HCT116 (cell line): ENCODE results near the gene GABBR2. TPM values are rescaled to one million over a fixed set of nuclear protein-coding genes. Genes with fewer than 3 reads are reported as not detected.

Experiments
- ATAC-seq: fragments of 200-7000 bp; cut with Tn5 transposase; 2 replicates; pipeline ENCODE4 v1.9.1; 2020; ENCODE audit warnings: mild to moderate bottlenecking, moderate library complexity
- BruUV-seq: library from RNA; stranded (reverse); fragments of 400-500 nt; replicated peaks from 2 replicates; lab custom pipeline; 2021; lab: Mats Ljungman, UMichigan
- CTCF ChIA-PET: fragments of 300-600 bp; sonication (Branson Sonifier 250); formaldehyde crosslinking; loops from one replicate; lab custom pipeline; 2021; ENCODE audit warnings: antibody characterized with exemption; lab: Charles Lee
- POLR2A ChIA-PET: fragments of 300-600, 350-600 bp; sonication (Branson Sonifier 250); formaldehyde crosslinking; loops from one replicate; lab custom pipeline; 2021; ENCODE audit warnings: antibody characterized with exemption; lab: Charles Lee
- RAD21 ChIA-PET, 2 experiments: fragments of 300-600 bp; sonication (Branson Sonifier 250); formaldehyde crosslinking; loops; one replicate each; lab custom pipeline; 2023; ENCODE audit warnings: low total read pairs in 2 of 2; ENCODE audit not compliant: uncharacterized antibody in 2 of 2, unreplicated experiment in 2 of 2, low non-redundant PET in 1 of 2; lab: Charles Lee
- DNase-seq: peaks from one replicate; pipeline ENCODE4 v3.0.0-alpha.2; 2010; ENCODE audit warnings: low read depth, low spot score
- H2AFZ ChIP-seq: fragments of 200-600 bp; shearing (Covaris generic), sonication (generic); 2 replicates; pipeline ENCODE4 v1.6.1; 2017; ENCODE audit warnings: low read depth, mixed run types, mixed read lengths, antibody characterized with exemption, low read length; ENCODE audit not compliant: poor library complexity, severe bottlenecking
- H3K27ac ChIP-seq: 2 replicates; pipeline ENCODE4 v1.5.1; 2012; ENCODE audit warnings: low read depth, low read length
- H3K27me3 ChIP-seq: fragments of 200-600 bp; sonication (generic); 2 replicates; pipeline ENCODE4 v1.6.1; 2016; ENCODE audit warnings: mixed run types, low read length, mixed read lengths; ENCODE audit not compliant: insufficient read depth
- H3K36me3 ChIP-seq, 2 experiments: fragments of 200-500 bp in 1 of 2; fragments of 200-600 bp in 1 of 2; sonication (Bioruptor generic) in 1 of 2; sonication (generic) in 1 of 2; 2 replicates each; pipeline versions ENCODE4 v1.5.1 to v1.6.1; 2014 to 2016; ENCODE audit warnings: low read length in 2 of 2, inconsistent platforms in 1 of 2, mixed read lengths in 1 of 2, mixed run types in 1 of 2; ENCODE audit not compliant: insufficient read depth in 2 of 2, control insufficient read depth in 1 of 2
- H3K4me1 ChIP-seq, 2 experiments: fragments of 200-600 bp in 1 of 2; sonication (generic) in 1 of 2; 2 replicates each; pipeline versions ENCODE4 v1.5.1 to v1.6.1; 2012 to 2017; ENCODE audit warnings: low read length in 2 of 2, inconsistent platforms in 1 of 2, mild to moderate bottlenecking in 1 of 2, mixed read lengths in 1 of 2, mixed run types in 1 of 2, moderate library complexity in 1 of 2; ENCODE audit not compliant: insufficient read depth in 2 of 2, control insufficient read depth in 1 of 2
- H3K4me2 ChIP-seq: fragments of 200-600 bp; sonication (generic); 2 replicates; pipeline ENCODE4 v1.6.1; 2017; ENCODE audit warnings: mixed run types, low read length, mixed read lengths
- H3K4me3 ChIP-seq, 2 experiments: fragments of 200-600 bp in 1 of 2; sonication (generic) in 1 of 2; replicated peaks in 1 of 2; 2 replicates each; pipeline ENCODE4 v1.5.1; 2011 to 2016; ENCODE audit warnings: low read length in 2 of 2, control low read depth in 1 of 2, low read depth in 1 of 2, mild to moderate bottlenecking in 1 of 2, mixed read lengths in 1 of 2, mixed run types in 1 of 2
- H3K79me2 ChIP-seq: fragments of 200-600 bp; sonication (generic); 2 replicates; pipeline ENCODE4 v1.6.1; 2017; ENCODE audit warnings: mild to moderate bottlenecking, mixed run types, low read length, moderate library complexity, mixed read lengths; ENCODE audit not compliant: insufficient read depth
- H3K9ac ChIP-seq: fragments of 200-600 bp; sonication (generic); 2 replicates; pipeline ENCODE4 v1.6.1; 2016; ENCODE audit warnings: low read length, mixed read lengths
- H3K9me2 ChIP-seq: fragments of 200-600 bp; sonication (generic), shearing (Covaris generic); 2 replicates; pipeline ENCODE4 v1.6.1; 2017; ENCODE audit warnings: mixed run types, mild to moderate bottlenecking, moderate library complexity; ENCODE audit not compliant: insufficient read depth
- H3K9me3 ChIP-seq, 2 experiments: fragments of 200-500 bp in 1 of 2; fragments of 200-600 bp in 1 of 2; sonication (Bioruptor generic) in 1 of 2; sonication (generic) in 1 of 2; 2 replicates each; pipeline ENCODE4 v1.6.1; 2014 to 2017; ENCODE audit warnings: low read length in 2 of 2, mixed read lengths in 2 of 2, inconsistent platforms in 1 of 2, low read depth in 1 of 2, mild to moderate bottlenecking in 1 of 2, mixed run types in 1 of 2, moderate library complexity in 1 of 2; ENCODE audit not compliant: control insufficient read depth in 1 of 2, insufficient read depth in 1 of 2
- H4K20me1 ChIP-seq: fragments of 200-600 bp; sonication (generic), shearing (Covaris generic); 2 replicates; pipeline ENCODE4 v1.6.1; 2017; ENCODE audit warnings: mixed run types, mild to moderate bottlenecking, moderate library complexity; ENCODE audit not compliant: insufficient read depth
- CEBPB ChIP-seq: IDR thresholded peaks from 2 replicates; pipeline ENCODE4 v1.6.1; 2012; ENCODE audit warnings: low read depth
- EGR1 ChIP-seq: IDR thresholded peaks from 2 replicates; pipeline ENCODE4 v1.6.1; 2012; ENCODE audit warnings: low read depth
- ELF1 ChIP-seq: IDR thresholded peaks from 2 replicates; pipeline ENCODE4 v1.6.1; 2012; ENCODE audit warnings: low read depth, borderline replicate concordance
- EZH2 ChIP-seq: fragments of 200-600 bp; sonication (generic); IDR thresholded peaks from 2 replicates; pipeline ENCODE4 v1.6.1; 2017; ENCODE audit warnings: antibody characterized with exemption, mixed run types
- JUND ChIP-seq: IDR thresholded peaks from 2 replicates; pipeline ENCODE4 v1.6.1; 2012
- SIN3A ChIP-seq: IDR thresholded peaks from 2 replicates; pipeline ENCODE4 v1.6.1; 2012; ENCODE audit warnings: low read depth
- SRF ChIP-seq: IDR thresholded peaks from 2 replicates; pipeline ENCODE4 v1.6.1; 2012; ENCODE audit warnings: low read depth
- TCF7L2 ChIP-seq: IDR thresholded peaks from 2 replicates; pipeline ENCODE4 v1.7.0; 2011; ENCODE audit warnings: borderline replicate concordance, inconsistent platforms; ENCODE audit not compliant: insufficient read depth, insufficient read length; ENCODE audit errors: extremely low read depth
- YY1 ChIP-seq: IDR thresholded peaks from 2 replicates; pipeline ENCODE4 v1.6.1; 2011; ENCODE audit warnings: low read length, low read depth, moderate library complexity, mild to moderate bottlenecking; ENCODE audit not compliant: insufficient replicate concordance; ENCODE audit errors: extremely low read depth
- ZNF274 ChIP-seq: fragments of 200-500 bp; sonication (Bioruptor generic); IDR thresholded peaks from 2 replicates; pipeline ENCODE4 v1.6.1; 2014; ENCODE audit warnings: mild to moderate bottlenecking, low read depth, low read length, inconsistent platforms
- intact Hi-C: fragments of 100-400 bp; cut with micrococcal nuclease; formaldehyde crosslinking; loops from 2 replicates; pipeline ENCODE4 v1.10.0; 2022
- total RNA-seq: library from RNA; stranded (reverse); gene quantifications from one replicate; pipeline ENCODE4 v1.2.1, GENCODE V29; 2021; ENCODE audit not compliant: unreplicated experiment
- TF ChIP-seq, protein P1 (sequence below): IDR thresholded peaks from 2 replicates; pipeline ENCODE4 v1.6.1; 2012
- TF ChIP-seq, protein P2 (sequence below), 3 experiments: fragments of 200-600 bp in 1 of 3; sonication (generic) in 1 of 3; IDR thresholded peaks in 2 of 3; conservative IDR thresholded peaks in 1 of 3; 2 replicates each; pipeline ENCODE4 v1.5.1; 2012 to 2017; ENCODE audit warnings: low read depth in 2 of 3, low read length in 2 of 3, antibody characterized with exemption in 1 of 3, borderline replicate concordance in 1 of 3, control low read depth in 1 of 3, mild to moderate bottlenecking in 1 of 3, mixed read lengths in 1 of 3, mixed run types in 1 of 3, moderate library complexity in 1 of 3; ENCODE audit not compliant: insufficient read depth in 1 of 3
- TF ChIP-seq, protein P3 (sequence below): IDR thresholded peaks from 2 replicates; pipeline ENCODE4 v1.6.1; 2012; ENCODE audit warnings: low read depth
- TF ChIP-seq, protein P4 (sequence below): IDR thresholded peaks from 2 replicates; pipeline ENCODE4 v1.6.1; 2011; ENCODE audit warnings: mild to moderate bottlenecking, low read length, moderate library complexity; ENCODE audit not compliant: insufficient replicate concordance; ENCODE audit errors: extremely low read depth

Gene GABBR2
- total RNA-seq, 1 experiment from 2014 or later = 0.15 TPM

DNA sequence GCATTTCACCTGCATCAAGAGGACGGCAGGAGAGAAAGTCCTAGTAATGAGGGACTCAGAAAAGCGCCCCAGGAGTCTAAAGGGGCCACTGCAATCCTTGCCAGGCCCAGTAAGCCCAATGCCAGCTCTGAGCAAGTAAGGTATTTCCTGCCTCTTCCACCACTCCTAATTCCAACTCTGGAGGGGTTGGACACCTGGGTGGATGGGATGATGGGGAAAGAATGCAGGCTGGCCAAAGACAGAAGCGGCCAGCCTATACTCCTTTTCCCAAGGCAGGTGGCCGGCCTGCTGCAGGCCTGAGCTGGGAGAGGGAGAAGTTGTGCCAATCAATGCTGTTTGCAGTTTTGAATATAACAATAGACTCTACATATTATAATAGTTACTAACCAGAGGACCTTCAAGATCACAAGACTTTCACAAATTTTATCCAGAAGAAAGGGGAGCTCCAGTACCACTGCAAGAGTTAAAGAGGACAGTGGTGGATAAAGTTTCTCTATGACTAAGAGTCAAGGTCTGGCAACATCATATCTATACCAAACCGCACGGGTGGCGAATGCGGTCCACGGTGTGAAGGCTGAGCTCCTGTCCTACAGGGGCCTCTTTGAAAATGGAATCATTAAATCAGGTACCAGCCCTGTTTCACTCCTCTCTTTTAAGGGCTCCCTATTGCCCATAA is 338.3 kb downstream of the GABBR2 start:
- no peak overlapping the region for H3K4me3 ChIP-seq

More for the DNA sequence above, 338.3 kb downstream of the GABBR2 start:
- H3K27ac ChIP-seq = no peak overlapping the region
- RAD21 ChIA-PET = no interaction called here
- H3K4me1 ChIP-seq = peaks cover 0 to 6% of the 10 kb centered on the region in 2 experiments; a peak in 2 of 4 replicates
- H4K20me1 ChIP-seq = no peaks in the 10 kb centered on the region
- no TSS peak for BruUV-seq
- H3K27me3 ChIP-seq = no peaks in the 10 kb centered on the region
- DNase-seq (no peak), ATAC-seq (no peak)
- no peak overlapping the region for H2AFZ ChIP-seq
- peaks cover 8 to 9% of the 10 kb centered on the region in 2 experiments; a peak in 3 of 4 replicates for H3K9me3 ChIP-seq
- H3K36me3 ChIP-seq = no peaks in the 10 kb centered on the region
- H3K79me2 ChIP-seq = no peaks in the 10 kb centered on the region
- CTCF ChIA-PET = no interaction called here
- POLR2A ChIA-PET = no interaction called here
- H3K9ac ChIP-seq = no peak overlapping the region
- intact Hi-C loops = no loop called here
- TF ChIP-seq YY1 = no peak
- TF ChIP-seq ELF1 = no peak
- TF ChIP-seq, protein P1, sequence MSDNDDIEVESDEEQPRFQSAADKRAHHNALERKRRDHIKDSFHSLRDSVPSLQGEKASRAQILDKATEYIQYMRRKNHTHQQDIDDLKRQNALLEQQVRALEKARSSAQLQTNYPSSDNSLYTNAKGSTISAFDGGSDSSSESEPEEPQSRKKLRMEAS = no peak
- no peak for TF ChIP-seq TCF7L2
- TF ChIP-seq SIN3A = no peak
- no peak for TF ChIP-seq SRF
- no peak for TF ChIP-seq EZH2
- no peak for TF ChIP-seq JUND
- no peak for TF ChIP-seq CEBPB
- TF ChIP-seq, protein P2, sequence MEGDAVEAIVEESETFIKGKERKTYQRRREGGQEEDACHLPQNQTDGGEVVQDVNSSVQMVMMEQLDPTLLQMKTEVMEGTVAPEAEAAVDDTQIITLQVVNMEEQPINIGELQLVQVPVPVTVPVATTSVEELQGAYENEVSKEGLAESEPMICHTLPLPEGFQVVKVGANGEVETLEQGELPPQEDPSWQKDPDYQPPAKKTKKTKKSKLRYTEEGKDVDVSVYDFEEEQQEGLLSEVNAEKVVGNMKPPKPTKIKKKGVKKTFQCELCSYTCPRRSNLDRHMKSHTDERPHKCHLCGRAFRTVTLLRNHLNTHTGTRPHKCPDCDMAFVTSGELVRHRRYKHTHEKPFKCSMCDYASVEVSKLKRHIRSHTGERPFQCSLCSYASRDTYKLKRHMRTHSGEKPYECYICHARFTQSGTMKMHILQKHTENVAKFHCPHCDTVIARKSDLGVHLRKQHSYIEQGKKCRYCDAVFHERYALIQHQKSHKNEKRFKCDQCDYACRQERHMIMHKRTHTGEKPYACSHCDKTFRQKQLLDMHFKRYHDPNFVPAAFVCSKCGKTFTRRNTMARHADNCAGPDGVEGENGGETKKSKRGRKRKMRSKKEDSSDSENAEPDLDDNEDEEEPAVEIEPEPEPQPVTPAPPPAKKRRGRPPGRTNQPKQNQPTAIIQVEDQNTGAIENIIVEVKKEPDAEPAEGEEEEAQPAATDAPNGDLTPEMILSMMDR (IDR thresholded peaks at IDR 0.05 in 2 of 3, conservative IDR thresholded peaks at IDR 0.05 in 1 of 3; ENCODE audit: borderline replicate concordance in 1 of 3, insufficient read depth in 1 of 3, low read depth in 2 of 3, low read length in 2 of 3) = no peak
- no peak for TF ChIP-seq ZNF274
- TF ChIP-seq, protein P3, sequence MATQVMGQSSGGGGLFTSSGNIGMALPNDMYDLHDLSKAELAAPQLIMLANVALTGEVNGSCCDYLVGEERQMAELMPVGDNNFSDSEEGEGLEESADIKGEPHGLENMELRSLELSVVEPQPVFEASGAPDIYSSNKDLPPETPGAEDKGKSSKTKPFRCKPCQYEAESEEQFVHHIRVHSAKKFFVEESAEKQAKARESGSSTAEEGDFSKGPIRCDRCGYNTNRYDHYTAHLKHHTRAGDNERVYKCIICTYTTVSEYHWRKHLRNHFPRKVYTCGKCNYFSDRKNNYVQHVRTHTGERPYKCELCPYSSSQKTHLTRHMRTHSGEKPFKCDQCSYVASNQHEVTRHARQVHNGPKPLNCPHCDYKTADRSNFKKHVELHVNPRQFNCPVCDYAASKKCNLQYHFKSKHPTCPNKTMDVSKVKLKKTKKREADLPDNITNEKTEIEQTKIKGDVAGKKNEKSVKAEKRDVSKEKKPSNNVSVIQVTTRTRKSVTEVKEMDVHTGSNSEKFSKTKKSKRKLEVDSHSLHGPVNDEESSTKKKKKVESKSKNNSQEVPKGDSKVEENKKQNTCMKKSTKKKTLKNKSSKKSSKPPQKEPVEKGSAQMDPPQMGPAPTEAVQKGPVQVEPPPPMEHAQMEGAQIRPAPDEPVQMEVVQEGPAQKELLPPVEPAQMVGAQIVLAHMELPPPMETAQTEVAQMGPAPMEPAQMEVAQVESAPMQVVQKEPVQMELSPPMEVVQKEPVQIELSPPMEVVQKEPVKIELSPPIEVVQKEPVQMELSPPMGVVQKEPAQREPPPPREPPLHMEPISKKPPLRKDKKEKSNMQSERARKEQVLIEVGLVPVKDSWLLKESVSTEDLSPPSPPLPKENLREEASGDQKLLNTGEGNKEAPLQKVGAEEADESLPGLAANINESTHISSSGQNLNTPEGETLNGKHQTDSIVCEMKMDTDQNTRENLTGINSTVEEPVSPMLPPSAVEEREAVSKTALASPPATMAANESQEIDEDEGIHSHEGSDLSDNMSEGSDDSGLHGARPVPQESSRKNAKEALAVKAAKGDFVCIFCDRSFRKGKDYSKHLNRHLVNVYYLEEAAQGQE = no peak
- TF ChIP-seq, protein P4, sequence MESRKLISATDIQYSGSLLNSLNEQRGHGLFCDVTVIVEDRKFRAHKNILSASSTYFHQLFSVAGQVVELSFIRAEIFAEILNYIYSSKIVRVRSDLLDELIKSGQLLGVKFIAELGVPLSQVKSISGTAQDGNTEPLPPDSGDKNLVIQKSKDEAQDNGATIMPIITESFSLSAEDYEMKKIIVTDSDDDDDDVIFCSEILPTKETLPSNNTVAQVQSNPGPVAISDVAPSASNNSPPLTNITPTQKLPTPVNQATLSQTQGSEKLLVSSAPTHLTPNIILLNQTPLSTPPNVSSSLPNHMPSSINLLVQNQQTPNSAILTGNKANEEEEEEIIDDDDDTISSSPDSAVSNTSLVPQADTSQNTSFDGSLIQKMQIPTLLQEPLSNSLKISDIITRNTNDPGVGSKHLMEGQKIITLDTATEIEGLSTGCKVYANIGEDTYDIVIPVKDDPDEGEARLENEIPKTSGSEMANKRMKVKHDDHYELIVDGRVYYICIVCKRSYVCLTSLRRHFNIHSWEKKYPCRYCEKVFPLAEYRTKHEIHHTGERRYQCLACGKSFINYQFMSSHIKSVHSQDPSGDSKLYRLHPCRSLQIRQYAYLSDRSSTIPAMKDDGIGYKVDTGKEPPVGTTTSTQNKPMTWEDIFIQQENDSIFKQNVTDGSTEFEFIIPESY = no peak
- TF ChIP-seq EGR1 = no peak
- H3K4me2 ChIP-seq = no peak overlapping the region
- no peaks in the 10 kb centered on the region for H3K9me2 ChIP-seq
